Erythroblast (primary cell): ENCODE results near the gene KCNH1.

Experiments used
- GATA1 ChIP-seq: IDR thresholded peaks from 2 replicates; pipeline ENCODE4 v1.6.1; 2011; ENCODE audit warnings: low read depth, mild to moderate bottlenecking, control low read depth, low read length, moderate library complexity
- POLR2A ChIP-seq: IDR thresholded peaks from 2 replicates; pipeline ENCODE4 v1.6.1; 2011; ENCODE audit warnings: mild to moderate bottlenecking, low read length

DNA sequence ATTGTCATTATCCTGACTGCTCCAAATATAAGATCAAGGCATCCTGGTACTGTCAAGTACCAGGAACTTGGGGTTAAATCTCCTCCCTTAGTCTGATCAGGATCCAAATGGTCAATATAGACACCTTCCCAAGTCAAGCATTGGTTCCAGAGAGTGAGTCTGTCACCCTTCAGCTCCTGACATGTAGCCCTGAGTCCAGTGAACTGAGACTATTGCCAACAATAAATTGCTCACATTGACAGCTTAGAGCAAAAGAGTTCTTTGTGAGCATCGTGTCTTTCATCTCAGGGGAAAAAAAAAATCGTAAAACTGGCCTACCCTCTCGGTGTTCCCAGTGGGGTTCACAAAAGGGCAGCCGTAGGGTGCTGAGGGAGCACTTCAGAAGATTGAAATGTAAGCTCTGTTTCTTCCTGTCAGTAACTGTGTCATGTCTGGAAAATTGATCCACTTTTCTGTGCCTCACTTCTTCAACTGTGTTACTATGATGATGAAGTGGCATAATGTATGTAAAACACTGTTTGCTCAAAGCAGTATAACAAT lies 228.5 kb downstream of the KCNH1 start:
- TF ChIP-seq POLR2A (no peak), GATA1 (no peak)
